ENCODE data around the gene C19orf53. TPM values are rescaled to one million over a fixed set of nuclear protein-coding genes. Genes with fewer than 3 reads are reported as not detected.

The C19orf53 gene
- total and polyA plus RNA-seq, 2 of the 13 experiments (the other 11 are each of a cell fraction or from before 2014, with no cell fraction given) = 129 to 130 TPM

GRCh38 chr19:13764821-13765394 lies 9.3 kb upstream of the C19orf53 start (continued):
- TF ChIP-seq NAIF1 (CRISPR knock-in tag; IDR thresholded peaks at IDR 0.05; ENCODE audit: borderline replicate concordance) (no peak), HNRNPL (IDR thresholded peaks at IDR 0.05; ENCODE audit: low read depth, low read length) (no peak), E2F1 (CRISPR knock-in tag; IDR thresholded peaks at IDR 0.05) (0 out of 2 replicates have a peak, but pooled peaks have one; percentile 6), ZBTB4 (CRISPR knock-in tag; IDR thresholded peaks at IDR 0.05; ENCODE audit: borderline replicate concordance) (no peak), ZNF816 (CRISPR knock-in tag; IDR thresholded peaks at IDR 0.05; ENCODE audit: borderline replicate concordance) (no peak), ERF (CRISPR knock-in tag; IDR thresholded peaks at IDR 0.05) (no peak), HMGXB3 (CRISPR knock-in tag; IDR thresholded peaks at IDR 0.05; ENCODE audit: borderline replicate concordance) (no peak), ZNF510 (CRISPR knock-in tag; IDR thresholded peaks at IDR 0.05; ENCODE audit: low read depth) (0 out of 2 replicates have a peak, but pooled peaks have one; percentile 9), PLSCR1 (CRISPR knock-in tag; IDR thresholded peaks at IDR 0.05; ENCODE audit: borderline replicate concordance) (no peak), ZNF749 (CRISPR knock-in tag; IDR thresholded peaks at IDR 0.05; ENCODE audit: borderline replicate concordance) (no peak), CSRNP2 (CRISPR knock-in tag; conservative IDR thresholded peaks at IDR 0.05; ENCODE audit: low read depth) (no peak), HNRNPLL (IDR thresholded peaks at IDR 0.05; ENCODE audit: low read depth, low read length, poor library complexity, severe bottlenecking) (no peak), ATF2 (CRISPR knock-in tag; IDR thresholded peaks at IDR 0.05) (no peak), ZNF792 (CRISPR knock-in tag; IDR thresholded peaks at IDR 0.05) (0 out of 2 replicates have a peak, but pooled peaks have one; percentile 8), TEAD3 (CRISPR knock-in tag; optimal IDR thresholded peaks at IDR 0.05; ENCODE audit: borderline replicate concordance) (no peak)

Measured in HepG2 (cell line).